Endothelial cell of umbilical vein (primary cell): ENCODE measurements around the gene TMEM11. TPM values are rescaled to one million over a fixed set of nuclear protein-coding genes. Genes with fewer than 3 reads are reported as not detected.

Experiments
- BruUV-seq: library from RNA; stranded (reverse); fragments of 400-500 nt; replicated peaks from 2 replicates; lab custom pipeline; 2021; lab: Mats Ljungman, UMichigan
- CTCF ChIA-PET: fragments of 300-600, 350-600 bp; sonication (Branson Sonifier 250); formaldehyde crosslinking; loops from one replicate; lab custom pipeline; 2021; ENCODE audit warnings: antibody characterized with exemption, inconsistent platforms; lab: Charles Lee
- POLR2A ChIA-PET: fragments of 300-600, 350-600 bp; sonication (Branson Sonifier 250); formaldehyde crosslinking; loops from one replicate; lab custom pipeline; 2021; ENCODE audit warnings: antibody characterized with exemption, inconsistent platforms; lab: Charles Lee
- DNase-seq: peaks from one replicate; pipeline ENCODE4 v3.0.0-alpha.2; 2011; ENCODE audit warnings: low read depth, low spot score
- FAIRE-seq: peaks from 2 replicates; lab custom pipeline; 2011; peaks lifted over from hg19 to GRCh38; lab: Jason Lieb, UNC
- H2AFZ ChIP-seq: 2 replicates; pipeline ENCODE4 v1.6.0; 2012; ENCODE audit warnings: low read depth, low read length, control low read depth, inconsistent platforms
- H3K27ac ChIP-seq: 2 replicates; pipeline ENCODE4 v1.5.1; 2011; ENCODE audit warnings: low read depth, mild to moderate bottlenecking, control low read depth, low read length, moderate library complexity; ENCODE audit not compliant: insufficient read depth
- H3K27me3 ChIP-seq, 2 experiments: 2 replicates each; pipeline versions ENCODE4 v1.6.0 to v1.6.1; 2011; ENCODE audit warnings: low read length in 2 of 2, mixed read lengths in 1 of 2; ENCODE audit not compliant: control insufficient read depth in 2 of 2, insufficient read depth in 2 of 2
- H3K36me3 ChIP-seq, 2 experiments: 2 replicates in 1 of 2; 3 replicates in 1 of 2; pipeline ENCODE4 v1.5.1; 2011; ENCODE audit warnings: low read length in 2 of 2, mild to moderate bottlenecking in 1 of 2, moderate library complexity in 1 of 2; ENCODE audit not compliant: control insufficient read depth in 2 of 2, insufficient read depth in 2 of 2; ENCODE audit errors: extremely low read depth in 1 of 2
- H3K4me1 ChIP-seq: 3 replicates; pipeline ENCODE4 v1.5.1; 2011; ENCODE audit warnings: mild to moderate bottlenecking, low read length; ENCODE audit not compliant: control insufficient read depth, insufficient read depth; ENCODE audit errors: extremely low read depth
- H3K4me2 ChIP-seq: 2 replicates; pipeline ENCODE4 v1.6.1; 2011; ENCODE audit warnings: low read length, control low read depth, mixed read lengths; ENCODE audit not compliant: insufficient read depth
- H3K4me3 ChIP-seq, 3 experiments: fragments of 200-600 bp in 1 of 3; sonication (generic), shearing (Covaris generic) in 1 of 3; replicated peaks in 1 of 3; 2 replicates each; pipeline ENCODE4 v1.5.1; 2011 to 2016; ENCODE audit warnings: control low read depth in 3 of 3, low read length in 3 of 3, mild to moderate bottlenecking in 2 of 3, inconsistent platforms in 1 of 3, low read depth in 1 of 3, moderate library complexity in 1 of 3; ENCODE audit not compliant: insufficient read depth in 1 of 3
- H3K79me2 ChIP-seq: 2 replicates; pipeline ENCODE4 v1.6.0; 2012; ENCODE audit warnings: low read length, inconsistent platforms; ENCODE audit not compliant: control insufficient read depth, insufficient read depth
- H3K9ac ChIP-seq: replicated peaks from 2 replicates; pipeline ENCODE3; 2011; ENCODE audit warnings: low read length, control low read depth; ENCODE audit not compliant: insufficient read depth; ENCODE audit errors: extremely low read depth
- H3K9me1 ChIP-seq: replicated peaks from 3 replicates; pipeline ENCODE4 v1.6.0; 2011; ENCODE audit warnings: mild to moderate bottlenecking, low read length; ENCODE audit not compliant: control insufficient read depth, insufficient read depth; ENCODE audit errors: extremely low read depth
- H3K9me3 ChIP-seq: replicated peaks from 2 replicates; pipeline ENCODE4 v1.5.1; 2012; ENCODE audit warnings: low read length, inconsistent platforms; ENCODE audit not compliant: control insufficient read depth, insufficient read depth
- H4K20me1 ChIP-seq: replicated peaks from 2 replicates; pipeline ENCODE3; 2011; ENCODE audit warnings: mild to moderate bottlenecking, low read length; ENCODE audit not compliant: control insufficient read depth, insufficient read depth; ENCODE audit errors: extremely low read depth
- CTCF ChIP-seq, 2 donors: IDR thresholded peaks; 1 replicate in 1 of 2; 2 replicates in 1 of 2; pipeline ENCODE4 v1.5.1; 2011; ENCODE audit warnings: low read length in 2 of 2, mild to moderate bottlenecking in 2 of 2, moderate library complexity in 2 of 2, control low read depth in 1 of 2, inconsistent platforms in 1 of 2, low read depth in 1 of 2; ENCODE audit not compliant: insufficient read depth in 1 of 2; ENCODE audit errors: extremely low read depth in 1 of 2
- EZH2 ChIP-seq: IDR thresholded peaks from 2 replicates; pipeline ENCODE4 v1.6.1; 2012; ENCODE audit warnings: borderline replicate concordance, low read depth, mild to moderate bottlenecking, moderate library complexity, low read length, inconsistent platforms; ENCODE audit not compliant: severe bottlenecking
- FOS ChIP-seq: IDR thresholded peaks from 2 replicates; pipeline ENCODE4 v1.6.1; 2011; ENCODE audit warnings: mild to moderate bottlenecking, low read length, moderate library complexity, borderline replicate concordance; ENCODE audit not compliant: insufficient read depth
- GATA2 ChIP-seq: IDR thresholded peaks from 2 replicates; pipeline ENCODE4 v1.7.0; 2011; ENCODE audit warnings: low read depth, mild to moderate bottlenecking, moderate library complexity, mixed read lengths, low read length; ENCODE audit not compliant: insufficient read length, insufficient read depth
- JUN ChIP-seq: IDR thresholded peaks from 2 replicates; pipeline ENCODE4 v1.6.1; 2011; ENCODE audit warnings: borderline replicate concordance, low read depth; ENCODE audit not compliant: insufficient read length, insufficient read depth
- MAX ChIP-seq: IDR thresholded peaks from 2 replicates; pipeline ENCODE4 v1.6.1; 2011; ENCODE audit not compliant: insufficient read depth, insufficient read length
- MYC ChIP-seq: IDR thresholded peaks from one replicate; pipeline ENCODE4 v1.6.1; 2011; ENCODE audit warnings: mild to moderate bottlenecking, low read depth, low read length
- POLR2A ChIP-seq: IDR thresholded peaks from 2 replicates; pipeline ENCODE4 v1.6.1; 2012; ENCODE audit warnings: low read depth, mild to moderate bottlenecking, control low read depth, low read length
- POLR2AphosphoS5 ChIP-seq: IDR thresholded peaks from 2 replicates; pipeline ENCODE4 v1.6.1; 2012; ENCODE audit warnings: low read depth, mild to moderate bottlenecking, control low read depth, low read length, moderate library complexity; ENCODE audit not compliant: insufficient read depth
- dilution Hi-C: fragments of 300-500 bp; cut with MboI; formaldehyde crosslinking; loops from one replicate; pipeline ENCODE4 v1.15.0; 2019; ENCODE audit warnings: low sequenced_read_pairs; ENCODE audit not compliant: extremely low pct_ligation_motif_present
- intact Hi-C: fragments of 100-400 bp; cut with micrococcal nuclease; formaldehyde crosslinking; loops from one replicate; pipeline ENCODE4 v1.10.0; 2022
- polyA plus RNA-seq, 4 experiments: library from polyadenylated mRNA; depleted of rRNA in 3 of 4; stranded (reverse) in 3 of 4; unstranded in 1 of 4; fragments of >200 nt; gene quantifications; 2 replicates each; pipeline versions ENCODE4 v1.2.1 to v1.2.3, GENCODE V29; 2011 to 2012; ENCODE audit warnings: missing spikeins in 1 of 4
- total RNA-seq: library from RNA; stranded (reverse); gene quantifications from 2 replicates; pipeline ENCODE4 v1.2.3, GENCODE V29; 2021

TMEM11 gene
- total and polyA plus RNA-seq, 2 donors (not counting 3 experiments of a cell fraction or from before 2014, with no cell fraction given): 27.4 to 79.9 TPM

- POLR2A ChIA-PET: no interaction called here
- Histone ChIP-seq H4K20me1 (no peaks in the 10 kb centered on the region), H3K36me3 (peaks cover 0 to 3% of the 10 kb centered on the region in 2 experiments), H3K9ac (no peak overlapping the region), H3K27me3 (peaks cover 0 to 3% of the 10 kb centered on the region in 2 experiments), H2AFZ (no peak overlapping the region), H3K27ac (no peak overlapping the region), H3K4me2 (no peak overlapping the region), H3K79me2 (no peaks in the 10 kb centered on the region), H3K9me3 (no peaks in the 10 kb centered on the region), H3K4me3 (no peak overlapping the region), H3K4me1 (no peaks in the 10 kb centered on the region), H3K9me1 (no peaks in the 10 kb centered on the region)
- no peak for TF ChIP-seq CTCF (IDR thresholded peaks at IDR 0.05; ENCODE audit: extremely low read depth in 1 of 2, insufficient read depth in 1 of 2, low read depth in 1 of 2, low read length in 2 of 2)
- no peak for TF ChIP-seq MYC
- no peak for TF ChIP-seq FOS
- TF ChIP-seq EZH2: no peak
- no peak for TF ChIP-seq GATA2
- no peak for TF ChIP-seq POLR2A
- TF ChIP-seq POLR2AphosphoS5: no peak
- TF ChIP-seq MAX: no peak
- no peak for TF ChIP-seq JUN
- BruUV-seq: no TSS peak
- dilution Hi-C loops: no loop called here
- intact Hi-C loops: no loop called here
- DNase-seq (no peak), FAIRE-seq (no peak)
- CTCF ChIA-PET: interaction anchor here (0.6 kb wide), 1 partner anchor 110 kb away, joined by 4 read pairs; no protein-coding TSS in a partner anchor
Measured at GRCh38 chr17:21242026-21242697, 28.2 kb upstream of the TMEM11 start.
